Mesodermal cell (in vitro differentiated cells): ENCODE measurements around the gene DRC7.
A peak's percentile ranks its signal among the peaks of the same experiment; 100 is the strongest.

Source experiments
- H3K27ac ChIP-seq: 2 replicates; pipeline ENCODE4 v1.7.0; 2013; ENCODE audit warnings: mild to moderate bottlenecking, low read depth, low read length, moderate library complexity; ENCODE audit not compliant: severe bottlenecking
- H3K36me3 ChIP-seq: 2 replicates; pipeline ENCODE4 v1.7.1; 2013; ENCODE audit warnings: mild to moderate bottlenecking, low read length, moderate library complexity; ENCODE audit not compliant: control insufficient read depth, insufficient read depth
- H3K4me1 ChIP-seq: one replicate; pipeline ENCODE4 v1.7.1; 2013; ENCODE audit warnings: mild to moderate bottlenecking, low read length; ENCODE audit not compliant: insufficient read depth, control insufficient read depth, poor library complexity, severe bottlenecking
- H3K4me3 ChIP-seq: 2 replicates; pipeline ENCODE4 v1.7.0; 2013; ENCODE audit warnings: low read length, control low read depth, mild to moderate bottlenecking; ENCODE audit not compliant: insufficient read depth, poor library complexity, severe bottlenecking; ENCODE audit errors: extremely low read depth
- H3K9me3 ChIP-seq: 2 replicates; pipeline ENCODE4 v1.7.1; 2013; ENCODE audit warnings: mild to moderate bottlenecking, low read length, moderate library complexity; ENCODE audit not compliant: control insufficient read depth
- WGBS, 2 experiments: methylation state at CpG; one replicate each; pipeline ENCODE4 v1.1.5; 2013; ENCODE audit warnings: missing lambda C conversion rate in 2 of 2; ENCODE audit not compliant: insufficient coverage in 2 of 2; 5-methylcytosine and 5-hydroxymethylcytosine counted together

DRC7 gene

GRCh38 chr16:57761301-57761700, 66.7 kb downstream of the DRC7 start:
- Histone ChIP-seq H3K9me3 (no peaks in the 10 kb centered on the region), H3K36me3 (peaks cover 66% of the 10 kb centered on the region), H3K4me1 (peaks cover 9% of the 10 kb centered on the region), H3K27ac (no peak overlapping the region), H3K4me3 (no peak overlapping the region)
- 81 to 85% methylated on average over 8 to 9 of the region's 9 CpGs for WGBS, 2 experiments

- Histone ChIP-seq H3K4me1 (peaks cover 9% of the 10 kb centered on the region), H3K9me3 (no peaks in the 10 kb centered on the region), H3K27ac (no peak overlapping the region), H3K36me3 (peaks cover 68% of the 10 kb centered on the region), H3K4me3 (no peak overlapping the region)
- 97 to 98% methylated on average over 10 to 12 of the region's 12 CpGs for WGBS, 2 experiments
Observed at GRCh38 chr16:57761957-57762356, 67.4 kb downstream of the DRC7 start.

- H3K4me1 ChIP-seq: peaks cover 9% of the 10 kb centered on the region
- no peaks in the 10 kb centered on the region for H3K9me3 ChIP-seq
- no peak overlapping the region for H3K4me3 ChIP-seq
- peaks cover 72% of the 10 kb centered on the region for H3K36me3 ChIP-seq
- H3K27ac ChIP-seq: no peak overlapping the region
- 78% methylated on average over 13 to 14 of the region's 15 CpGs for WGBS, 2 experiments
Observed at GRCh38 chr16:57762365-57763040, 67.9 kb downstream of the DRC7 start.

GRCh38 chr16:57763285-57764005, 68.8 kb downstream of the DRC7 start:
- Histone ChIP-seq H3K27ac (no peak overlapping the region), H3K9me3 (no peaks in the 10 kb centered on the region), H3K36me3 (peaks cover 77% of the 10 kb centered on the region), H3K4me3 (no peak overlapping the region), H3K4me1 (peaks cover 9% of the 10 kb centered on the region)
- WGBS, 2 experiments: 94 to 96% methylated on average over 12 of the region's 14 CpGs

GRCh38 chr16:57764006-57764340, 69.4 kb downstream of the DRC7 start:
- WGBS, 2 experiments: 93 to 100% methylated on average over 3 to 4 of the region's 9 CpGs

GRCh38 chr16:57764341-57765159, 69.9 kb downstream of the DRC7 start:
- peaks cover 81% of the 10 kb centered on the region for H3K36me3 ChIP-seq
- no peak overlapping the region for H3K4me3 ChIP-seq
- peaks cover 4% of the 10 kb centered on the region for H3K4me1 ChIP-seq
- H3K27ac ChIP-seq: peak overlapping the region; percentile 77
- H3K9me3 ChIP-seq: no peaks in the 10 kb centered on the region
- WGBS, 2 experiments: 73 to 77% methylated on average over 3 to 6 of the region's 6 CpGs

More at GRCh38 chr16:57764006-57764340, 69.4 kb downstream of the DRC7 start:
- Histone ChIP-seq H3K9me3 (no peaks in the 10 kb centered on the region), H3K4me1 (peaks cover 4% of the 10 kb centered on the region), H3K36me3 (peaks cover 79% of the 10 kb centered on the region), H3K27ac (no peak overlapping the region), H3K4me3 (no peak overlapping the region)

GRCh38 chr16:57765160-57765728, 70.6 kb downstream of the DRC7 start:
- peaks cover 4% of the 10 kb centered on the region for H3K4me1 ChIP-seq
- H3K36me3 ChIP-seq: peaks cover 82% of the 10 kb centered on the region
- H3K27ac ChIP-seq: no peak overlapping the region
- no peaks in the 10 kb centered on the region for H3K9me3 ChIP-seq
- WGBS, 2 experiments: 95 to 96% methylated on average over 9 to 12 of the region's 17 CpGs
- H3K4me3 ChIP-seq: no peak overlapping the region

- Histone ChIP-seq H3K27ac (no peak overlapping the region), H3K9me3 (no peaks in the 10 kb centered on the region), H3K4me3 (no peak overlapping the region), H3K36me3 (peaks cover 84% of the 10 kb centered on the region), H3K4me1 (peaks cover 4% of the 10 kb centered on the region)
- 92 to 96% methylated on average over 15 of the region's 15 CpGs for WGBS, 2 experiments
Observed at GRCh38 chr16:57766714-57767348, 72.2 kb downstream of the DRC7 start.

- H3K4me1 ChIP-seq: peaks cover 5% of the 10 kb centered on the region
- 96 to 97% methylated on average over 17 to 22 of the region's 22 CpGs for WGBS, 2 experiments
- no peak overlapping the region for H3K4me3 ChIP-seq
- no peaks in the 10 kb centered on the region for H3K9me3 ChIP-seq
- H3K27ac ChIP-seq: no peak overlapping the region
- H3K36me3 ChIP-seq: peaks cover 81% of the 10 kb centered on the region
Observed at GRCh38 chr16:57769541-57770145, 75.0 kb downstream of the DRC7 start.

GRCh38 chr16:57770361-57770760, 75.8 kb downstream of the DRC7 start:
- no peak overlapping the region for H3K27ac ChIP-seq
- 95 to 98% methylated on average over 9 to 13 of the region's 15 CpGs for WGBS, 2 experiments
- peaks cover 79% of the 10 kb centered on the region for H3K36me3 ChIP-seq
- no peaks in the 10 kb centered on the region for H3K9me3 ChIP-seq
- no peak overlapping the region for H3K4me3 ChIP-seq
- H3K4me1 ChIP-seq: peaks cover 12% of the 10 kb centered on the region
